GM12891 (cell line): ENCODE measurements around the gene CDH18.
"Not testable (repeated sequence)": the region's sequence is repeated elsewhere in the genome, so short reads cannot be mapped to it uniquely, and the experiment has no call there.

Experiments used
- DNase-seq: peaks from one replicate; pipeline ENCODE4 v3.0.0; 2011; ENCODE audit warnings: low spot score; ENCODE audit not compliant: insufficient read length
- FAIRE-seq: peaks from 2 replicates; lab custom pipeline; 2011; peaks lifted over from hg19 to GRCh38; lab: Jason Lieb, UNC
- PAX5 ChIP-seq: IDR thresholded peaks from 2 replicates; pipeline ENCODE4 v1.6.1; 2011; ENCODE audit warnings: low read length, moderate library complexity, mild to moderate bottlenecking; ENCODE audit not compliant: insufficient read depth, severe bottlenecking
- POLR2A ChIP-seq: IDR thresholded peaks from 2 replicates; pipeline ENCODE4 v1.6.1; 2011; ENCODE audit warnings: low read depth, low read length, control low read depth
- POLR2AphosphoS5 ChIP-seq: IDR thresholded peaks from 2 replicates; pipeline ENCODE4 v1.6.1; 2011; ENCODE audit warnings: low read depth, low read length, control low read depth
- POU2F2 ChIP-seq: IDR thresholded peaks from 2 replicates; pipeline ENCODE4 v1.6.1; 2011; ENCODE audit warnings: low read depth, mild to moderate bottlenecking, control low read depth, low read length, moderate library complexity
- SPI1 ChIP-seq: IDR thresholded peaks from 2 replicates; pipeline ENCODE4 v1.6.1; 2011; ENCODE audit warnings: low read depth, low read length, control low read depth
- TAF1 ChIP-seq: IDR thresholded peaks from 2 replicates; pipeline ENCODE4 v1.6.1; 2011; ENCODE audit warnings: low read depth, low read length, control low read depth

The CDH18 gene

GRCh38 chr5:19837536-19838174, 150.3 kb downstream of the CDH18 start:
- FAIRE-seq (no peak), DNase-seq (no peak)
- TF ChIP-seq POLR2A = no peak
- no peak for TF ChIP-seq PAX5
- no peak for TF ChIP-seq SPI1
- TF ChIP-seq TAF1 = no peak
- TF ChIP-seq POU2F2 = no peak
- TF ChIP-seq POLR2AphosphoS5 = no peak

- no peak for FAIRE-seq
- TF ChIP-seq POU2F2 (no peak), SPI1 (no peak), TAF1 (no peak)
- DNase-seq = no peak
Measured at GRCh38 chr5:19835442-19835841, 152.6 kb downstream of the CDH18 start.

- FAIRE-seq = peak; percentile 40
- DNase-seq = not testable (repeated sequence)
Measured at GRCh38 chr5:19812720-19813119, 175.3 kb downstream of the CDH18 start.

GRCh38 chr5:19806756-19807155, 181.2 kb downstream of the CDH18 start:
- FAIRE-seq = no peak
- TF ChIP-seq POLR2AphosphoS5 (no peak), PAX5 (no peak), POLR2A (no peak), POU2F2 (no peak), TAF1 (no peak), SPI1 (no peak)
- no peak for DNase-seq

- TF ChIP-seq POLR2AphosphoS5 (no peak), POU2F2 (no peak), TAF1 (no peak), POLR2A (no peak), SPI1 (no peak), PAX5 (no peak)
- DNase-seq (no peak), FAIRE-seq (no peak)
Measured at GRCh38 chr5:19802686-19803085, 185.3 kb downstream of the CDH18 start.

GRCh38 chr5:19795218-19795617, 192.8 kb downstream of the CDH18 start:
- TF ChIP-seq PAX5 = no peak
- no peak for TF ChIP-seq POLR2A
- TF ChIP-seq POU2F2 = no peak
- TF ChIP-seq POLR2AphosphoS5 = no peak
- no peak for TF ChIP-seq SPI1
- no peak for TF ChIP-seq TAF1
- FAIRE-seq (no peak), DNase-seq (no peak)

GRCh38 chr5:19790829-19791466, 197.1 kb downstream of the CDH18 start:
- no peak for TF ChIP-seq SPI1
- TF ChIP-seq TAF1 = no peak
- no peak for TF ChIP-seq POU2F2
- TF ChIP-seq PAX5 = no peak
- TF ChIP-seq POLR2A = no peak
- TF ChIP-seq POLR2AphosphoS5 = no peak
- FAIRE-seq (no peak), DNase-seq (no peak)

GRCh38 chr5:19782566-19782965, 205.4 kb downstream of the CDH18 start:
- DNase-seq (no peak), FAIRE-seq (no peak)
- TF ChIP-seq POLR2A (no peak), TAF1 (no peak), PAX5 (no peak), POU2F2 (no peak), POLR2AphosphoS5 (no peak), SPI1 (no peak)

- FAIRE-seq (no peak), DNase-seq (no peak)
- TF ChIP-seq TAF1 (no peak), POU2F2 (no peak), POLR2AphosphoS5 (no peak), PAX5 (no peak), POLR2A (no peak)
Measured at GRCh38 chr5:19777363-19777762, 210.6 kb downstream of the CDH18 start.

GRCh38 chr5:19776886-19777285, 211.1 kb downstream of the CDH18 start:
- not testable (repeated sequence) for FAIRE-seq, DNase-seq
